SU-DHL-6 (cell line): ENCODE measurements around the gene CTNND2.

Experiments
- H2AFZ ChIP-seq: fragments of 200-600 bp; sonication (generic); 2 replicates; pipeline ENCODE4 v1.6.1; 2014; ENCODE audit warnings: low read depth, mild to moderate bottlenecking, moderate library complexity, mixed read lengths, antibody characterized with exemption, low read length; ENCODE audit not compliant: severe bottlenecking
- H3F3A ChIP-seq: fragments of 200-600 bp; shearing (Covaris generic); 2 replicates; pipeline ENCODE4 v1.6.0; 2016; ENCODE audit warnings: antibody characterized with exemption, mild to moderate bottlenecking; ENCODE audit not compliant: insufficient read depth
- H3K27ac ChIP-seq: fragments of 200-600 bp; sonication (generic); 2 replicates; pipeline ENCODE4 v1.5.1; 2016; ENCODE audit warnings: low read depth, mild to moderate bottlenecking, low read length, moderate library complexity, mixed read lengths
- H3K27me3 ChIP-seq: fragments of 200-600 bp; sonication (generic), shearing (Covaris generic); 2 replicates; pipeline ENCODE4 v1.6.0; 2014; ENCODE audit warnings: mild to moderate bottlenecking, low read length
- H3K36me3 ChIP-seq: fragments of 200-600 bp; sonication (generic); 2 replicates; pipeline ENCODE4 v1.6.1; 2014; ENCODE audit warnings: mild to moderate bottlenecking, low read length, mixed read lengths
- H3K4me2 ChIP-seq: fragments of 300-600, 200-600 bp; shearing (Covaris generic), sonication (generic); 2 replicates; pipeline ENCODE4 v1.6.0; 2014; ENCODE audit warnings: low read length, low read depth, mild to moderate bottlenecking; ENCODE audit not compliant: poor library complexity, severe bottlenecking
- H3K4me3 ChIP-seq: fragments of 200-600 bp; sonication (generic); 2 replicates; pipeline ENCODE4 v1.5.1; 2014; ENCODE audit warnings: antibody characterized with exemption, low read length, mild to moderate bottlenecking, mixed read lengths; ENCODE audit not compliant: insufficient read depth, poor library complexity, severe bottlenecking
- H3K79me2 ChIP-seq: fragments of 200-600 bp; sonication (generic); 2 replicates; pipeline ENCODE4 v1.6.1; 2014; ENCODE audit warnings: mild to moderate bottlenecking, low read length, moderate library complexity; ENCODE audit not compliant: insufficient read depth
- H3K9ac ChIP-seq: fragments of 200-600 bp; sonication (generic); 2 replicates; pipeline ENCODE4 v1.7.0; 2014; ENCODE audit warnings: mild to moderate bottlenecking, low read length
- H3K9me2 ChIP-seq: fragments of 200-600 bp; sonication (generic); replicated peaks from 2 replicates; pipeline ENCODE4 v1.6.1; 2014; ENCODE audit warnings: low read length; ENCODE audit not compliant: insufficient read depth
- H3K9me3 ChIP-seq: fragments of 200-600 bp; sonication (generic); 2 replicates; pipeline ENCODE4 v1.6.1; 2014; ENCODE audit warnings: low read length, mixed read lengths; ENCODE audit not compliant: insufficient read depth
- H4K20me1 ChIP-seq: fragments of 200-600 bp; sonication (generic); 2 replicates; pipeline ENCODE4 v1.6.1; 2014; ENCODE audit warnings: low read depth, mild to moderate bottlenecking, antibody characterized with exemption, low read length, moderate library complexity, mixed read lengths
- EZH2phosphoT487 ChIP-seq: fragments of 200-600 bp; sonication (generic), shearing (Covaris generic); conservative IDR thresholded peaks from 2 replicates; pipeline ENCODE4 v1.6.1; 2018; ENCODE audit warnings: mild to moderate bottlenecking, antibody characterized with exemption, low read length, moderate library complexity, mixed read lengths
- TF ChIP-seq, protein P1 (sequence below): fragments of 200-600 bp; sonication (generic); IDR thresholded peaks from one replicate; pipeline ENCODE4 v1.5.1; 2017; ENCODE audit warnings: antibody characterized with exemption, mild to moderate bottlenecking, low read length, moderate library complexity; ENCODE audit not compliant: insufficient read depth, poor library complexity, severe bottlenecking

The CTNND2 gene

DNA sequence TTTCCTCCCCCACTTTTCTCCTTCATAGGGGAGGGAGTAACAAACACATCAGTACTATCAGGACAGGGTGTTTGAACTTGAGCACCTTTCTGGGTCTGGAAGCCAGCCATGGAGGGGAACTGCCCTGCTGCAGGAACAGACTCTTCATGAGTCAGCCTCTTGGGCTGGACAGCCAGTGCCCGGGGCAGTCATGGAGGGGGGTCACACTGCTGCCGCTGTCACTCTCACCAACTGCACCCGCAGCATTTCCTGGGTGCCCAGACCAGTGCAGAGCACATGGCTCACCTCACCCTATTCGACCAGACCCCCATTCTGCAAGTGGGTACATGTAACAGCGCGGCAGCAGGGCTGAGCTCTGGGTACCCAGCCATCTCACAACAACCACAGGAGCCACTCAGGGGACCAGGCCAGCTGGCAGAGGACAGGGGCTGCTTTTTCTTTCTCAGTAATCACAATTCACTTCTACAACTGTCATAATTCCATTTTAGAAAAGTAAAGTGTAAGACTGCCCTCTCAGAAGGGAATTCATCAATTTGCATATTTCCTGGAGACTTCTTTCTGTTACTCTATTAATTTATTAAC, 118.4 kb downstream of the CTNND2 start:
- Histone ChIP-seq H2AFZ (no peak overlapping the region), H3K4me3 (no peak overlapping the region), H3K36me3 (no peaks in the 10 kb centered on the region), H4K20me1 (no peaks in the 10 kb centered on the region), H3F3A (no peaks in the 10 kb centered on the region), H3K79me2 (no peaks in the 10 kb centered on the region), H3K9me3 (no peaks in the 10 kb centered on the region), H3K4me2 (no peak overlapping the region), H3K9me2 (no peaks in the 10 kb centered on the region), H3K27ac (no peak overlapping the region), H3K9ac (no peak overlapping the region), H3K27me3 (no peaks in the 10 kb centered on the region)
- TF ChIP-seq, protein P1, sequence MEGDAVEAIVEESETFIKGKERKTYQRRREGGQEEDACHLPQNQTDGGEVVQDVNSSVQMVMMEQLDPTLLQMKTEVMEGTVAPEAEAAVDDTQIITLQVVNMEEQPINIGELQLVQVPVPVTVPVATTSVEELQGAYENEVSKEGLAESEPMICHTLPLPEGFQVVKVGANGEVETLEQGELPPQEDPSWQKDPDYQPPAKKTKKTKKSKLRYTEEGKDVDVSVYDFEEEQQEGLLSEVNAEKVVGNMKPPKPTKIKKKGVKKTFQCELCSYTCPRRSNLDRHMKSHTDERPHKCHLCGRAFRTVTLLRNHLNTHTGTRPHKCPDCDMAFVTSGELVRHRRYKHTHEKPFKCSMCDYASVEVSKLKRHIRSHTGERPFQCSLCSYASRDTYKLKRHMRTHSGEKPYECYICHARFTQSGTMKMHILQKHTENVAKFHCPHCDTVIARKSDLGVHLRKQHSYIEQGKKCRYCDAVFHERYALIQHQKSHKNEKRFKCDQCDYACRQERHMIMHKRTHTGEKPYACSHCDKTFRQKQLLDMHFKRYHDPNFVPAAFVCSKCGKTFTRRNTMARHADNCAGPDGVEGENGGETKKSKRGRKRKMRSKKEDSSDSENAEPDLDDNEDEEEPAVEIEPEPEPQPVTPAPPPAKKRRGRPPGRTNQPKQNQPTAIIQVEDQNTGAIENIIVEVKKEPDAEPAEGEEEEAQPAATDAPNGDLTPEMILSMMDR: no peak
- TF ChIP-seq EZH2phosphoT487: no peak

DNA sequence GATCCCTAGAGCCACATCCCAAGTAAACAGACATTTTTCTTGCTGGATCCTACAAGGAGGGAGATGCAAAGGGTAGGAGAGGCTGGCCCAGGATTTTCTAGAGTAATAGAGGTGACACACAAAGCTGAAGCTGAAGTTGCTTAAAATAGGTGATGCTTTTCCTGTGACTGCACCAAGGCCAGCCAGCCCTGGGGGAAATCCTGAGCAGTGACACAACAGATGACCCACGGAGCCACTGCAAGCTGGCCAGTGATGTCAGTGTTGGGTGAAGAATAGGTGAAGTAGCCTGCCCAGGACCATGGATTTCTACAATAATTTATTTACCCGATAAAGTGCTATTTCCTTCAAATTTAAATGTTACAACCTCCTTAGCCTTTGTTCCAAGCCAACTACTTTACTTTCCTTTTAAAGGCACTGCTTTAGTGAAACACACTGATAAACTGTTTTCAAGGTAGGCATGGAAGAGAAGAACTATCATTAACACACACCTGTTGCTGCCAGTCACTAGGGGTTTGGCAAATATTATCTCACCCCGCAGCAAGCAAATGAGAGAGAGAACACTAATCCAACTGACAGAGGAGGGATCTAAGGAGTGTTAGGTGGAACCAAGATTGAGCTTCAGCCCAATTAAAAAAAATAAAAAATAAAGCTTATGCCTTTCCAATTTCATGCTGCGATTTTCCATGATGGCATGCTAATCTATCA, 123.5 kb downstream of the CTNND2 start:
- Histone ChIP-seq H3K79me2 (no peaks in the 10 kb centered on the region), H3K9ac (no peak overlapping the region), H3K9me2 (no peaks in the 10 kb centered on the region), H2AFZ (no peak overlapping the region), H3K27me3 (no peaks in the 10 kb centered on the region), H3K4me2 (no peak overlapping the region), H4K20me1 (no peaks in the 10 kb centered on the region), H3K9me3 (no peaks in the 10 kb centered on the region), H3K4me3 (no peak overlapping the region), H3K36me3 (no peaks in the 10 kb centered on the region), H3F3A (no peaks in the 10 kb centered on the region), H3K27ac (no peak overlapping the region)
- TF ChIP-seq, protein P1: no peak
- no peak for TF ChIP-seq EZH2phosphoT487

DNA sequence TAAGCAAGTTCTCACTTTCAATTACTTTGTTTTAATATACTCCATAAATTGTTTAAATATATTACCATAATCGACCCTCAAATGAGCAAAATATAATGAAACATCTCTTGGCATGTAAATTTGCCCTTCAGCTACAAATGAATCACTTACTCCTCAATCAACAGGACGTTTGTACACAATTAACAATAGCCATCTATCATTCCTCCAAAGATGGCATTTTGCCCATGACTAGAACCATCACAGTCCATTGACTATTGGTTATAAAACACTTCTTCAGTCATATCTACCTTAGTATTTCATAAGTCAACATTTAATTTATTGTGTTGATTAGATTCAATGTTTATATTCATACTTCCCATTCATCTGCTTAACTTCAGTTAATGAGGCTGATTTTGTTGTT, 127.2 kb downstream of the CTNND2 start:
- H3K4me3 ChIP-seq: no peak overlapping the region
- H3K79me2 ChIP-seq: no peaks in the 10 kb centered on the region
- TF ChIP-seq, protein P1: no peak
- TF ChIP-seq EZH2phosphoT487: no peak

More for the DNA sequence above, 127.2 kb downstream of the CTNND2 start:
- H3K36me3 ChIP-seq: no peaks in the 10 kb centered on the region
- H3K4me2 ChIP-seq: no peak overlapping the region
- H3K27me3 ChIP-seq: no peaks in the 10 kb centered on the region
- H3K9me2 ChIP-seq: no peaks in the 10 kb centered on the region
- no peaks in the 10 kb centered on the region for H3F3A ChIP-seq
- no peaks in the 10 kb centered on the region for H4K20me1 ChIP-seq
- H3K9ac ChIP-seq: no peak overlapping the region
- no peak overlapping the region for H2AFZ ChIP-seq
- H3K9me3 ChIP-seq: no peaks in the 10 kb centered on the region
- no peak overlapping the region for H3K27ac ChIP-seq
